Cardiac fibroblast (primary cell): Measurements from ENCODE around the gene DQX1.
"Not testable (repeated sequence)": the region's sequence is repeated elsewhere in the genome, so short reads cannot be mapped to it uniquely, and the experiment has no call there.

Experiments used
- DNase-seq, 2 donors: peaks; one replicate each; pipeline versions ENCODE4 v3.0.0 to v3.0.0-alpha.2; 2010; ENCODE audit warnings: low read depth in 2 of 2
- H3K4me3 ChIP-seq, 2 donors: replicated peaks in 1 of 2; 1 replicate in 1 of 2; 2 replicates in 1 of 2; pipeline ENCODE4 v1.5.1; 2011; ENCODE audit warnings: low read depth in 2 of 2, low read length in 2 of 2, mild to moderate bottlenecking in 2 of 2, moderate library complexity in 1 of 2
- TF ChIP-seq, protein P1 (sequence below): IDR thresholded peaks from one replicate; pipeline ENCODE4 v1.5.1; 2011; ENCODE audit warnings: low read depth, mild to moderate bottlenecking, low read length, inconsistent platforms

The DQX1 gene

DNA sequence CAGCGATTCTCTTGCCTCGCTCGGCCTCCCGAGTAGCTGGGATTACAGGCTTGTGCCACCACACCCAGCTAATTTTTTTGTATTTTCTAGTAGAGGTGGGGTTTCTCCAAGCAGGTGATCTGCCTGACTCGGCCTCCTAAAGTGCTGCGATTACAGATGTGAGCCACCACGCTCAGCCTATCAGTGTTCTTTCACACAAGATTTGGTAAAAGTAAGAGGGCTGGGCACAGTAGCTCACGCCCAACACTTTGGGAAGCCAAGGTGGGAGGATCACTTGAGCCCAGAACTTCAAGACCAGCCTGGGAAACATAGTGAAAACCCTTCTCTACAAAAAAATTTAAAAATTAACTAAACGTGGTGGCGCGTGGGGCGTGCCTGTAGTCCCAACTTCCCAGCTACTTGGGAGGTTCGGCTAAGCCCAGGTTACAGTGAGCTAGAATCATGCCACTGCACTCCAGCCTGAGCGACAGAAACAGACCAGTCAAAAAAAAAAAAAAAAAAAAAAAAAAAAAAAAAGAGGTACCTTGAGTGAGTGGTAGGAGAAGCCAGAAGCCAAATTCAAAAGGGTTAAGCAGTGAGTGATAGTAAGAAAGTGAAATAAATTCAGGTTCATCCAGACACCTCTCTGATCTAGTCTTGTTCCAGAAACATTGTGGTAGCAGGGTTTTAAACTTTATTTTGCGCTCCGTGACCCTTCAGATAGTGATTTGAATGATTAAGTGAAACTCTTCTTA lies 54.5 kb downstream of the DQX1 start:
- peak overlapping the region; percentile 67 to 81 for H3K4me3 ChIP-seq
- DNase-seq = peak in 1 of 2 donors; percentile 15
- TF ChIP-seq, protein P1, sequence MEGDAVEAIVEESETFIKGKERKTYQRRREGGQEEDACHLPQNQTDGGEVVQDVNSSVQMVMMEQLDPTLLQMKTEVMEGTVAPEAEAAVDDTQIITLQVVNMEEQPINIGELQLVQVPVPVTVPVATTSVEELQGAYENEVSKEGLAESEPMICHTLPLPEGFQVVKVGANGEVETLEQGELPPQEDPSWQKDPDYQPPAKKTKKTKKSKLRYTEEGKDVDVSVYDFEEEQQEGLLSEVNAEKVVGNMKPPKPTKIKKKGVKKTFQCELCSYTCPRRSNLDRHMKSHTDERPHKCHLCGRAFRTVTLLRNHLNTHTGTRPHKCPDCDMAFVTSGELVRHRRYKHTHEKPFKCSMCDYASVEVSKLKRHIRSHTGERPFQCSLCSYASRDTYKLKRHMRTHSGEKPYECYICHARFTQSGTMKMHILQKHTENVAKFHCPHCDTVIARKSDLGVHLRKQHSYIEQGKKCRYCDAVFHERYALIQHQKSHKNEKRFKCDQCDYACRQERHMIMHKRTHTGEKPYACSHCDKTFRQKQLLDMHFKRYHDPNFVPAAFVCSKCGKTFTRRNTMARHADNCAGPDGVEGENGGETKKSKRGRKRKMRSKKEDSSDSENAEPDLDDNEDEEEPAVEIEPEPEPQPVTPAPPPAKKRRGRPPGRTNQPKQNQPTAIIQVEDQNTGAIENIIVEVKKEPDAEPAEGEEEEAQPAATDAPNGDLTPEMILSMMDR = no peak

- H3K4me3 ChIP-seq, DNase-seq: not testable (repeated sequence)
Observed at GRCh38 chr2:74470742-74471141, 55.3 kb downstream of the DQX1 start.
